ENCODE data around the gene RBM4B.

RBM4B gene

GRCh38 chr11:66706989-66707388, 29.3 kb upstream of the RBM4B start:
- DNase-seq (ENCODE audit: low read depth): no peak

GRCh38 chr11:66705587-66706335, 28.1 kb upstream of the RBM4B start:
- DNase-seq (ENCODE audit: low read depth): no peak

GRCh38 chr11:66704659-66705360, 27.1 kb upstream of the RBM4B start:
- DNase-seq (ENCODE audit: low read depth): no peak

GRCh38 chr11:66701432-66702240, 23.9 kb upstream of the RBM4B start:
- DNase-seq (ENCODE audit: low read depth): no peak

GRCh38 chr11:66700742-66701141, 23.1 kb upstream of the RBM4B start:
- no peak for DNase-seq (ENCODE audit: low read depth)

- no peak for DNase-seq (ENCODE audit: low read depth)
Observed at GRCh38 chr11:66700337-66700736, 22.6 kb upstream of the RBM4B start.

- no peak for DNase-seq (ENCODE audit: low read depth)
Observed at GRCh38 chr11:66698491-66698890, 20.8 kb upstream of the RBM4B start.

GRCh38 chr11:66697988-66698387, 20.3 kb upstream of the RBM4B start:
- no peak for DNase-seq (ENCODE audit: low read depth)

GRCh38 chr11:66696146-66696545, 18.5 kb upstream of the RBM4B start:
- no peak for DNase-seq (ENCODE audit: low read depth)

- DNase-seq (ENCODE audit: low read depth): peak; percentile 91
Observed at GRCh38 chr11:66694732-66695207, 17.1 kb upstream of the RBM4B start.

- no peak for DNase-seq (ENCODE audit: low read depth)
Observed at GRCh38 chr11:66694056-66694410, 16.3 kb upstream of the RBM4B start.

- DNase-seq (ENCODE audit: low read depth): no peak
Observed at GRCh38 chr11:66693356-66694055, 15.8 kb upstream of the RBM4B start.

- DNase-seq (ENCODE audit: low read depth): no peak
Observed at GRCh38 chr11:66692871-66693331, 15.2 kb upstream of the RBM4B start.

GRCh38 chr11:66692446-66692845, 14.8 kb upstream of the RBM4B start:
- no peak for DNase-seq (ENCODE audit: low read depth)

- DNase-seq (ENCODE audit: low read depth): no peak
Observed at GRCh38 chr11:66691311-66691980, 13.8 kb upstream of the RBM4B start.

GRCh38 chr11:66689661-66690590, 12.2 kb upstream of the RBM4B start:
- DNase-seq (ENCODE audit: low read depth): no peak

- no peak for DNase-seq (ENCODE audit: low read depth)
Observed at GRCh38 chr11:66688561-66689534, 11.2 kb upstream of the RBM4B start.

- no peak for DNase-seq (ENCODE audit: low read depth)
Observed at GRCh38 chr11:66687831-66688281, 10.2 kb upstream of the RBM4B start.

Measured in stromal cell of bone marrow (primary cell).